ENCODE results near the gene ANKRD29.

DNA sequence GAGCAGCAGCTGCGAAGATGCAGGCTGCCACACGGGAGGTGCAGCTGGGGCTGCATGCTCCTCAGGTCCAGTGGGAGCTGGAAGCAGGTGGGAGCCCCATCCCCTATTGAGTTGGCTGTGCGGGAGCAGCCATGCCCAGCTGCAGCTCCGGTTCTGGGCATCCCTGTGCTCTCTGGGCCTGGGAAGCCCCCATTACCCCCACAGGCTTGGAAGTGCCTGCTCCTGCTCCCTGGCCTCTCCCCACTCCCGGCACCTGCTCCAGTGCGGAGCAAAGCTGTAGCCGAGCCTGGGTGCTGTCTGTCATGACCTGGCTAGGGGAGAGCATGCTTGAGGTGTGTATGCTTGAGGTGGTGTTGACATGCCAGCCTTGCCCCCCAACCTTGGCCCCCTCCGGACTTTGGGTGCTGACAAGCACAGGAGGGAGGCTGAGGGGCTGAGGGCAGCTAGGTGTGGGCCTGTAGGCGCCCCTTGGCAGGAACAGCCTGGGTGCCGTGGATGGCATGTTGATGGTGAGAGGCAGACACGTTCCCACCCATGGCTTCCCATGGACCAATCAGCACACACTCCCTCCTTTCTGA, 21.5 kb downstream of the ANKRD29 start:
- no peak for TF ChIP-seq NFIC (IDR thresholded peaks at IDR 0.05; ENCODE audit: borderline replicate concordance)
- TF ChIP-seq, protein P1, sequence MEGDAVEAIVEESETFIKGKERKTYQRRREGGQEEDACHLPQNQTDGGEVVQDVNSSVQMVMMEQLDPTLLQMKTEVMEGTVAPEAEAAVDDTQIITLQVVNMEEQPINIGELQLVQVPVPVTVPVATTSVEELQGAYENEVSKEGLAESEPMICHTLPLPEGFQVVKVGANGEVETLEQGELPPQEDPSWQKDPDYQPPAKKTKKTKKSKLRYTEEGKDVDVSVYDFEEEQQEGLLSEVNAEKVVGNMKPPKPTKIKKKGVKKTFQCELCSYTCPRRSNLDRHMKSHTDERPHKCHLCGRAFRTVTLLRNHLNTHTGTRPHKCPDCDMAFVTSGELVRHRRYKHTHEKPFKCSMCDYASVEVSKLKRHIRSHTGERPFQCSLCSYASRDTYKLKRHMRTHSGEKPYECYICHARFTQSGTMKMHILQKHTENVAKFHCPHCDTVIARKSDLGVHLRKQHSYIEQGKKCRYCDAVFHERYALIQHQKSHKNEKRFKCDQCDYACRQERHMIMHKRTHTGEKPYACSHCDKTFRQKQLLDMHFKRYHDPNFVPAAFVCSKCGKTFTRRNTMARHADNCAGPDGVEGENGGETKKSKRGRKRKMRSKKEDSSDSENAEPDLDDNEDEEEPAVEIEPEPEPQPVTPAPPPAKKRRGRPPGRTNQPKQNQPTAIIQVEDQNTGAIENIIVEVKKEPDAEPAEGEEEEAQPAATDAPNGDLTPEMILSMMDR (IDR thresholded peaks at IDR 0.05): no peak
- no peak for TF ChIP-seq RAD21 (IDR thresholded peaks at IDR 0.05; ENCODE audit: low read length)
- TF ChIP-seq FOXM1 (IDR thresholded peaks at IDR 0.05; ENCODE audit: low read depth): no peak
- TF ChIP-seq SIN3A (IDR thresholded peaks at IDR 0.05; ENCODE audit: borderline replicate concordance, low read depth, low read length): no peak
- TF ChIP-seq, protein P2, sequence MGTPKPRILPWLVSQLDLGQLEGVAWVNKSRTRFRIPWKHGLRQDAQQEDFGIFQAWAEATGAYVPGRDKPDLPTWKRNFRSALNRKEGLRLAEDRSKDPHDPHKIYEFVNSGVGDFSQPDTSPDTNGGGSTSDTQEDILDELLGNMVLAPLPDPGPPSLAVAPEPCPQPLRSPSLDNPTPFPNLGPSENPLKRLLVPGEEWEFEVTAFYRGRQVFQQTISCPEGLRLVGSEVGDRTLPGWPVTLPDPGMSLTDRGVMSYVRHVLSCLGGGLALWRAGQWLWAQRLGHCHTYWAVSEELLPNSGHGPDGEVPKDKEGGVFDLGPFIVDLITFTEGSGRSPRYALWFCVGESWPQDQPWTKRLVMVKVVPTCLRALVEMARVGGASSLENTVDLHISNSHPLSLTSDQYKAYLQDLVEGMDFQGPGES (IDR thresholded peaks at IDR 0.05; ENCODE audit: low read depth, low read length): no peak
- no peak for TF ChIP-seq TEAD4 (IDR thresholded peaks at IDR 0.05; ENCODE audit: borderline replicate concordance, insufficient read depth)
- TF ChIP-seq, protein P3, sequence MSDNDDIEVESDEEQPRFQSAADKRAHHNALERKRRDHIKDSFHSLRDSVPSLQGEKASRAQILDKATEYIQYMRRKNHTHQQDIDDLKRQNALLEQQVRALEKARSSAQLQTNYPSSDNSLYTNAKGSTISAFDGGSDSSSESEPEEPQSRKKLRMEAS (IDR thresholded peaks at IDR 0.05; ENCODE audit: low read depth): no peak
- no peak for TF ChIP-seq CHD2 (IDR thresholded peaks at IDR 0.05; ENCODE audit: low read length, partially characterized antibody)
- TF ChIP-seq SMC3 (IDR thresholded peaks at IDR 0.05; ENCODE audit: low read depth, low read length): no peak
- TF ChIP-seq EP300 (IDR thresholded peaks at IDR 0.05; ENCODE audit: borderline replicate concordance in 1 of 2, low read depth in 1 of 2, low read length in 1 of 2): no peak
- TF ChIP-seq TCF12 (IDR thresholded peaks at IDR 0.05): no peak
- no peak for TF ChIP-seq FOXJ3 (CRISPR knock-in tag; IDR thresholded peaks at IDR 0.05)
- TF ChIP-seq, protein P4, sequence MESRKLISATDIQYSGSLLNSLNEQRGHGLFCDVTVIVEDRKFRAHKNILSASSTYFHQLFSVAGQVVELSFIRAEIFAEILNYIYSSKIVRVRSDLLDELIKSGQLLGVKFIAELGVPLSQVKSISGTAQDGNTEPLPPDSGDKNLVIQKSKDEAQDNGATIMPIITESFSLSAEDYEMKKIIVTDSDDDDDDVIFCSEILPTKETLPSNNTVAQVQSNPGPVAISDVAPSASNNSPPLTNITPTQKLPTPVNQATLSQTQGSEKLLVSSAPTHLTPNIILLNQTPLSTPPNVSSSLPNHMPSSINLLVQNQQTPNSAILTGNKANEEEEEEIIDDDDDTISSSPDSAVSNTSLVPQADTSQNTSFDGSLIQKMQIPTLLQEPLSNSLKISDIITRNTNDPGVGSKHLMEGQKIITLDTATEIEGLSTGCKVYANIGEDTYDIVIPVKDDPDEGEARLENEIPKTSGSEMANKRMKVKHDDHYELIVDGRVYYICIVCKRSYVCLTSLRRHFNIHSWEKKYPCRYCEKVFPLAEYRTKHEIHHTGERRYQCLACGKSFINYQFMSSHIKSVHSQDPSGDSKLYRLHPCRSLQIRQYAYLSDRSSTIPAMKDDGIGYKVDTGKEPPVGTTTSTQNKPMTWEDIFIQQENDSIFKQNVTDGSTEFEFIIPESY (IDR thresholded peaks at IDR 0.05; ENCODE audit: borderline replicate concordance, low read depth): no peak

Measured in SK-N-SH (cell line).